Measurements from ENCODE around the gene SMARCAD1. TPM values are rescaled to one million over a fixed set of nuclear protein-coding genes. Genes with fewer than 3 reads are reported as not detected.

Gene SMARCAD1
- total RNA-seq, 2 experiments from 2014 or later = 28.4 to 30.0 TPM

GRCh38 chr4:94208266-94208665 lies 601 bp downstream of the SMARCAD1 start:
- Mint-ChIP-seq H3K4me1 (peaks cover 40% of the 10 kb centered on the region), H3K36me3 (ENCODE audit: low read depth) (peaks cover 37% of the 10 kb centered on the region), H3K9me3 (no peaks in the 10 kb centered on the region), H3K27ac (peak overlapping the region; percentile 98), H3K4me3 (peak overlapping the region; percentile 96), H3K27me3 (peaks cover 4% of the 10 kb centered on the region)
- no peak for DNase-seq
- ChIA-PET CTCF (no interaction called here), POLR2A (interaction anchor here (1.0 to 1.9 kb wide), 5 partner anchors 15 to 244 kb away, joined by 3 to 7 read pairs (median 4); partner anchors contain the start of gene PDLIM5)

DNA sequence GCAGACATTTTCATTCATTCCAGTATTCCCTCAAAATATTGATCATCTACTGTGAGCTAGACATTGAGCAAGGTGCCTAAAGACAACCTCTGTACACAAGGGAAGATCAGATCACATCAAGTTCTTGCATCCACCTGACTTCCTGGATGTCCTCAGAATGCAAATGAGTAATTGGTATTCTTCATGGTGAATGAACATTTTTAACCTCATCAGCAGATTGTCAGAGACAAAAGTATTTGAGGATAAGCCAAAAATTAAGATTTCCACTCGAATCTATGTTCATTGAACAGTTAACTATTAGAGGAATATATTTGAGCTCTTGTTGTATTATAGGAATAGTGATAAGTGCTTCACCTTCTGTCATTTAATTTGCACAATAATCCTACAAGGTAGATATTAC lies 1.3 kb downstream of the SMARCAD1 start:
- DNase-seq = no peak
- peaks cover 46% of the 10 kb centered on the region for H3K4me1 Mint-ChIP-seq
- no peaks in the 10 kb centered on the region for H3K9me3 Mint-ChIP-seq
- H3K27me3 Mint-ChIP-seq = no peaks in the 10 kb centered on the region
- CTCF ChIA-PET = no interaction called here
- POLR2A ChIA-PET = interaction anchor here (1.3 to 1.9 kb wide), 2 partner anchors 14 to 81 kb away, joined by 4 to 6 read pairs; no protein-coding TSS in a partner anchor
- H3K4me3 Mint-ChIP-seq = peak overlapping the region; percentile 96
- H3K27ac Mint-ChIP-seq = peak overlapping the region; percentile 98
- H3K36me3 Mint-ChIP-seq (ENCODE audit: low read depth) = peaks cover 44% of the 10 kb centered on the region

DNA sequence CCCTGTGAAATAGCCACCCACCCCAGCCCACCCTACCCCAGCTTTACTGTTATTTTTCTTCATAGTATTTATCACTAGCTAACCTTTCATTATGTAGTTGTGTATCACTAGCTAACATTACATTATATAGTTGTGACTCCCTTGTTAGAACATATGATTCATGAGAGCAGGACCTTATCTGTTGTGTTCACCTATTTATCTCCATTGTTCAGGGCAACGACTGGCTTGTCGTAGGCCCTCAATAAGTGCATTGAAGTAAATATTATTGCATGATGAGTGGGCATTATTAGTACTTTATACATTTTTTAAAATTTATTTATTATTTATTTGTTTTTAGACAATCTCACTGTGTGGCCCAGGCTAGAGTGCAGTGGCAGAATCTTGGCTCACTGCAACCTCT lies 4.2 kb downstream of the SMARCAD1 start:
- Mint-ChIP-seq H3K4me3 (no peak overlapping the region), H3K27ac (no peak overlapping the region), H3K27me3 (no peaks in the 10 kb centered on the region), H3K4me1 (peaks cover 64% of the 10 kb centered on the region), H3K9me3 (no peaks in the 10 kb centered on the region), H3K36me3 (ENCODE audit: low read depth) (peaks cover 71% of the 10 kb centered on the region)
- ChIA-PET CTCF (no interaction called here), POLR2A (no interaction called here)
- no peak for DNase-seq

DNA sequence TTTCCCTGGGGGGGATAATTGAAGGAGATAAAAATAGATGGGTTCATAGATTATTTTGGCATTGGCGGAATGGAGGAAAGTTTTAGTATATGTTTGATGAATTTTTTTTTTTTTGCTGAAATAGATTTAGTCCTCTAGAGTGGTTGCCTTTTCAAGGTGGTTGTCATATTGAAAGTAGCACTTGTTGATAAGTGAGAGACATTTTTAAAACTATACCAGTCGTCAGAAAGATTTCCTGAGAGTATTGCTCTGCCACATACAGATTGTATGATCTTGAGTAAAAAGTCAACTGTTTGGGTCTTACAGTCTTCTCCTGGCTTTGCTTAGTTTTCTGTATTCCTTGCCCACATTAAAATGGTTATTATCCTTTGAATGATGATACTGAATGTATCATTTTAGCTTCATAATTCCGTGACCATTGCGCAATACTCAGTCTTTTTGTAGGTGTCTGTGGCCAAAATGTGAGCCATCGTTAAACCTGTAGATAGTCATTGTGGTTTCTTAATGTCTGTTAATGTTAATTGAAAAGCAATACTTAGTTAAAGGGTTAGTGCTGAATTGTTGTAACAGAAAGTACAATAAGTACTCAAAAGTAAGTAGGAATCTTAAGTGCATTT lies 7.1 kb downstream of the SMARCAD1 start:
- Mint-ChIP-seq H3K4me1 (peaks cover 51% of the 10 kb centered on the region), H3K27ac (peak overlapping the region; percentile 78), H3K36me3 (ENCODE audit: low read depth) (peaks cover 80% of the 10 kb centered on the region), H3K27me3 (no peaks in the 10 kb centered on the region), H3K4me3 (no peak overlapping the region), H3K9me3 (no peaks in the 10 kb centered on the region)
- ChIA-PET CTCF (interaction anchor here (0.6 to 0.7 kb wide), 2 partner anchors 16 to 57 kb away, joined by 3 to 4 read pairs; no protein-coding TSS in a partner anchor), POLR2A (no interaction called here)
- no peak for DNase-seq

DNA sequence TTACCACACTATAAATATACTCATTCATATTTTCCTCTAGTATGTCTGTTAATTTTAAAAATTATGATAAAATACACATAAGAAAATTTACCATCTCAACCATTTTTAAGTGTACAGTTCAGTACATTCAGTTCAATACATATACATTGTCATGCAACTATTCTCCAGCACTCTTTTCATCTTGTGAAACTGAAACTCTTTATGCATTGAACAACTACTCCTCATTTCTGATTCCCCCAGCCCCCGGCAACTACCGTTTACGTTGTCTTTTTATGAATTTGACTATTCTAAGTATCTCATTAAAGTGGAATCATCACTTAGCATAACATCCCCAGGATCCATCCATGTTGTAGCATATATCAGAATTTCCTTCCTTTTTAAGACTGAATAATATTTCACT lies 8.7 kb downstream of the SMARCAD1 start:
- ChIA-PET CTCF (no interaction called here), POLR2A (no interaction called here)
- Mint-ChIP-seq H3K4me3 (no peak overlapping the region), H3K27ac (no peak overlapping the region), H3K36me3 (ENCODE audit: low read depth) (peaks cover 73% of the 10 kb centered on the region), H3K4me1 (peaks cover 44% of the 10 kb centered on the region), H3K9me3 (no peaks in the 10 kb centered on the region), H3K27me3 (no peaks in the 10 kb centered on the region)
- no peak for DNase-seq

- Mint-ChIP-seq H3K4me3 (no peak overlapping the region), H3K36me3 (ENCODE audit: low read depth) (peaks cover 58% of the 10 kb centered on the region), H3K9me3 (no peaks in the 10 kb centered on the region), H3K27me3 (no peaks in the 10 kb centered on the region), H3K27ac (no peak overlapping the region), H3K4me1 (peaks cover 31% of the 10 kb centered on the region)
- ChIA-PET CTCF (no interaction called here), POLR2A (no interaction called here)
- no peak for DNase-seq
Observed at GRCh38 chr4:94219402-94219801, 11.7 kb downstream of the SMARCAD1 start.

GRCh38 chr4:94221916-94222315 lies 14.3 kb downstream of the SMARCAD1 start:
- CTCF ChIA-PET = no interaction called here
- DNase-seq = no peak
- POLR2A ChIA-PET = no interaction called here
- H3K27ac Mint-ChIP-seq = no peak overlapping the region
- H3K4me1 Mint-ChIP-seq = peaks cover 10% of the 10 kb centered on the region
- no peaks in the 10 kb centered on the region for H3K9me3 Mint-ChIP-seq
- no peaks in the 10 kb centered on the region for H3K27me3 Mint-ChIP-seq
- H3K4me3 Mint-ChIP-seq = no peak overlapping the region
- H3K36me3 Mint-ChIP-seq (ENCODE audit: low read depth) = peaks cover 55% of the 10 kb centered on the region

DNA sequence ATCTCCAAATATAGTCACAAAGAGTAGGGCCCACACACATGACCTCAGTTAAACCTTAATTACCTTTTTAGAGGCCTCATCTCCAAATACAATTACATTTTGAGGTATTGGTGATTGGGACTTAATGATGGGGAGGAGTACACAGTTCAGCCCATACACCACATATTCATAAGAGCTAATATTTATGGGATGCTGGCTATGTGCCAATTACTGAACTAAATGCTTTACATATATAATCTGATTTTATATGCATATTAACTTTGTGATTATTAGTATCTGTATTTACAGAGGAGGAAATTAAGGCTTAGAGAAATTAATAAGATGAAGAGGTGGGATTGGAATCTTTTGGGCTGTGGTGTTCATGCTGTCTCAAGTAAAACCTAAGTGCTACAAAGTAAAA lies 17.8 kb downstream of the SMARCAD1 start:
- H3K36me3 Mint-ChIP-seq (ENCODE audit: low read depth) = peaks cover 44% of the 10 kb centered on the region
- H3K9me3 Mint-ChIP-seq = no peaks in the 10 kb centered on the region
- CTCF ChIA-PET = no interaction called here
- H3K4me3 Mint-ChIP-seq = no peak overlapping the region
- no peak for DNase-seq
- H3K27me3 Mint-ChIP-seq = no peaks in the 10 kb centered on the region
- peaks cover 6% of the 10 kb centered on the region for H3K4me1 Mint-ChIP-seq
- no peak overlapping the region for H3K27ac Mint-ChIP-seq
- POLR2A ChIA-PET = no interaction called here

GRCh38 chr4:94226763-94227162 lies 19.1 kb downstream of the SMARCAD1 start:
- POLR2A ChIA-PET = no interaction called here
- H3K4me3 Mint-ChIP-seq = no peak overlapping the region
- H3K9me3 Mint-ChIP-seq = no peaks in the 10 kb centered on the region
- no peak for DNase-seq
- H3K27me3 Mint-ChIP-seq = no peaks in the 10 kb centered on the region
- no peak overlapping the region for H3K27ac Mint-ChIP-seq
- H3K4me1 Mint-ChIP-seq = peaks cover 3% of the 10 kb centered on the region
- H3K36me3 Mint-ChIP-seq (ENCODE audit: low read depth) = peaks cover 49% of the 10 kb centered on the region
- CTCF ChIA-PET = no interaction called here

- DNase-seq = no peak
- ChIA-PET CTCF (no interaction called here), POLR2A (no interaction called here)
- no peak overlapping the region for H3K4me3 Mint-ChIP-seq
- peaks cover 2% of the 10 kb centered on the region for H3K4me1 Mint-ChIP-seq
- no peaks in the 10 kb centered on the region for H3K9me3 Mint-ChIP-seq
- H3K36me3 Mint-ChIP-seq (ENCODE audit: low read depth) = peaks cover 54% of the 10 kb centered on the region
- no peaks in the 10 kb centered on the region for H3K27me3 Mint-ChIP-seq
- no peak overlapping the region for H3K27ac Mint-ChIP-seq
Observed at GRCh38 chr4:94228493-94229216, 21.0 kb downstream of the SMARCAD1 start.

- ChIA-PET CTCF (no interaction called here), POLR2A (interaction anchor here (1.3 kb wide), 1 partner anchor 25 kb away, joined by 3 read pairs; the partner anchor contains the start of gene SMARCAD1)
- Mint-ChIP-seq H3K27ac (no peak overlapping the region), H3K9me3 (no peaks in the 10 kb centered on the region), H3K4me3 (no peak overlapping the region), H3K36me3 (ENCODE audit: low read depth) (peaks cover 39% of the 10 kb centered on the region), H3K27me3 (no peaks in the 10 kb centered on the region), H3K4me1 (peaks cover 2% of the 10 kb centered on the region)
- no peak for DNase-seq
Observed at GRCh38 chr4:94232519-94232918, 24.9 kb downstream of the SMARCAD1 start.

DNA sequence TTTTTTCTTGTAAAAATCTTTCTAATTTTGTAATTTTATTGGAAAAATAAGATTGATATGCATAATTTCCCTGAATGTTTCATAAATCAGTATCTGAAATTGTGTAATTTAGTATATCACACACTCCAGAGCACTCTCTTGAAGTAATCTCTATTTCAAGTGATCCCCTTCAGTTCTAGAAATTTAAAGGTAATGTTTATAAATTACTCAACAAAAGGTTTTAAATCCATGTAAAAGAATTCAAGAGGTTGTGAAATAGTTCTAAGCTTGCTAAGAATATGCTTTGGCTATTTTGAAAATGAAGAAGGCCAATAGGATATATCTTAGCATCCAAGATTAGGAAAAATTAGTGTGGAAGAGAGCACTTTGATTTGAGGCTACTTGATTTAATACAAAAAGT lies 28.2 kb downstream of the SMARCAD1 start:
- ChIA-PET POLR2A (no interaction called here), CTCF (no interaction called here)
- Mint-ChIP-seq H3K27ac (no peak overlapping the region), H3K9me3 (no peaks in the 10 kb centered on the region), H3K4me3 (no peak overlapping the region), H3K36me3 (ENCODE audit: low read depth) (peaks cover 31% of the 10 kb centered on the region), H3K4me1 (peaks cover 2% of the 10 kb centered on the region), H3K27me3 (no peaks in the 10 kb centered on the region)
- no peak for DNase-seq

GRCh38 chr4:94237271-94237670 lies 29.6 kb downstream of the SMARCAD1 start:
- no peaks in the 10 kb centered on the region for H3K9me3 Mint-ChIP-seq
- H3K4me1 Mint-ChIP-seq = no peaks in the 10 kb centered on the region
- no peak overlapping the region for H3K27ac Mint-ChIP-seq
- H3K4me3 Mint-ChIP-seq = no peak overlapping the region
- DNase-seq = no peak
- ChIA-PET POLR2A (no interaction called here), CTCF (no interaction called here)
- H3K27me3 Mint-ChIP-seq = no peaks in the 10 kb centered on the region
- peaks cover 30% of the 10 kb centered on the region for H3K36me3 Mint-ChIP-seq (ENCODE audit: low read depth)

DNA sequence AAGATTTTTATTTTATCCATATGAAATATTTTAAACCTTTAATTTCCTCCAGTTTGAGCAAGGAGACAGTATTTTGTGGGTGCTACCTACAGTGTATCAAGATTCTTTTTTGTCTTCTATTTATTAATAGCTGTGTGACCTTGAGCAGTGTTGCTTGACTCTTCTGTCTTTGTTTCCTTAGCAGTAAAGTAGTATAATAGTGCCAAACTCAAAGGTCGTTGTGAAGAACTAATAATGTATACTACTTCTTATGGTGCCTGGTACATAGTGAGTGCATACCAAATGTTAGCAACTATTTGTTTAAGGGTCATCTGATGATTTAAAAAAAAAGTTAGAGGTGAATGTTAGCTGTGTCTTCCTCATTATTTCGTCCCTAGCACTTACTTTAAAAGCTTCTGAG lies 30.5 kb downstream of the SMARCAD1 start:
- no peaks in the 10 kb centered on the region for H3K27me3 Mint-ChIP-seq
- H3K4me1 Mint-ChIP-seq = no peaks in the 10 kb centered on the region
- CTCF ChIA-PET = no interaction called here
- no peak overlapping the region for H3K4me3 Mint-ChIP-seq
- H3K9me3 Mint-ChIP-seq = no peaks in the 10 kb centered on the region
- H3K27ac Mint-ChIP-seq = no peak overlapping the region
- DNase-seq = no peak
- POLR2A ChIA-PET = no interaction called here
- peaks cover 29% of the 10 kb centered on the region for H3K36me3 Mint-ChIP-seq (ENCODE audit: low read depth)

Measured in activated CD4-positive, alpha-beta memory T cell treated with anti-CD3 and anti-CD28 coated beads, Interleukin-2, amount 10 ng/mL, durations not matched to agents 7 days and 5 days (primary cell).